Sigmoid colon (tissue), 7 donors: ENCODE measurements around the gene MPPED1. TPM values are rescaled to one million over a fixed set of nuclear protein-coding genes. Genes with fewer than 3 reads are reported as not detected.

Experiments used
- DNase-seq: peaks from one replicate; pipeline ENCODE4 v3.0.0-alpha.2; 2019
- H3K27ac ChIP-seq, 4 donors: fragments of 200-600 bp; sonication (generic); one replicate each; pipeline ENCODE4 v1.5.1; 2016 to 2019; ENCODE audit warnings: mild to moderate bottlenecking in 1 of 4
- H3K27me3 ChIP-seq, 3 donors: fragments of 200-600 bp; sonication (generic); one replicate each; pipeline ENCODE4 v1.5.1; 2019; ENCODE audit warnings: mild to moderate bottlenecking in 1 of 3
- H3K36me3 ChIP-seq, 4 donors: fragments of 200-600 bp; sonication (generic); one replicate each; pipeline ENCODE4 v1.5.1; 2016 to 2019
- H3K4me1 ChIP-seq, 4 donors: fragments of 200-600 bp; sonication (generic); one replicate each; pipeline ENCODE4 v1.5.1; 2017 to 2019
- H3K4me3 ChIP-seq, 4 donors: fragments of 200-600 bp; sonication (generic); one replicate each; pipeline ENCODE4 v1.5.1; 2017 to 2019; ENCODE audit warnings: mild to moderate bottlenecking in 2 of 4, moderate library complexity in 1 of 4
- H3K9me3 ChIP-seq, 4 donors: fragments of 200-600 bp in 3 of 4; sonication (generic) in 3 of 4; one replicate each; pipeline versions ENCODE4 v1.5.1 to v1.6.1; 2013 to 2019
- EP300 ChIP-seq, 4 donors: sonication (generic); formaldehyde crosslinking; IDR thresholded peaks; one replicate each; pipeline ENCODE4 v1.6.1; 2017; ENCODE audit warnings: antibody characterized with exemption in 4 of 4
- POLR2A ChIP-seq, 2 donors: fragments of 450-650 bp; IDR thresholded peaks; one replicate each; pipeline ENCODE4 v1.6.1; 2016; ENCODE audit warnings: antibody characterized with exemption in 2 of 2, mild to moderate bottlenecking in 2 of 2, moderate library complexity in 2 of 2
- POLR2AphosphoS5 ChIP-seq, 4 donors: sonication (generic); formaldehyde crosslinking; IDR thresholded peaks; one replicate each; pipeline ENCODE4 v1.6.1; 2017; ENCODE audit warnings: antibody characterized with exemption in 4 of 4
- WGBS, 2 donors: extraction: QIAGEN DNeasy Blood & Tissue Kit; methylation state at CpG; one replicate each; pipeline ENCODE4 v1.1.7; 2013; 5-methylcytosine and 5-hydroxymethylcytosine counted together
- intact Hi-C: fragments of 100-400 bp; cut with DNase I; formaldehyde crosslinking; loops from one replicate; pipeline ENCODE4 v1.15.1; 2023
- polyA plus RNA-seq, 3 donors: library from polyadenylated mRNA; stranded (reverse); fragments of 200-250 nt; gene quantifications; one replicate each; pipeline ENCODE4 v1.2.3, GENCODE V29; 2013
- total RNA-seq, 4 donors: library from RNA; depleted of rRNA; stranded (reverse); fragments of >200 nt; gene quantifications; one replicate each; pipeline ENCODE4 v1.1.0, GENCODE V29; 2016
- TF ChIP-seq, protein P1 (sequence below), 4 experiments: fragments of 450-650 bp in 3 of 4; fragments of 200-600 bp in 1 of 4; IDR thresholded peaks; one replicate each; pipeline ENCODE4 v1.5.1; 2016 to 2019; ENCODE audit warnings: antibody characterized with exemption in 4 of 4, mild to moderate bottlenecking in 3 of 4, moderate library complexity in 2 of 4
- donor health status: healthy with polysubstance abuse.
- donor health status: Bipolar disorder and iron deficiency.
- donor health status: healthy.

Gene MPPED1
- total and polyA plus RNA-seq, 7 donors, result not detected

DNA sequence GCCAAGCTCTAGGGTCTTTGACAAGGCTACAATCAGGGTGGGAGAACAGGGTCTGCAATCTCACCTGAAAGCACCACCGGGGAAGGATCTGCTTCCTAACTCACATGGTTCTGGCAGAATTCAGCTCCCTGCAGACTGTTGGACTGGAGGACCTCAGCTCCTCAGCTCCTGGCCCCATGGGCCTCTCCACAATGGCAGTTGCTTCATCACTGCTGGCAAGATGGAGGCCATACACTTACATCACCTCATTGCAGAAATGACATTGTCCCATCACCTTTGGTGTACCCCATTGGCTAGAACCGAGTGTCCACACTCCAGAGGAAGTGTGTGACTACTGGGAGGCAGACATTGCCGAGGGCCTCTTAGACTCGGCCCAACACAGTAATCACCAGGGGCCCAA is 20.9 kb upstream of the MPPED1 start:
- Histone ChIP-seq H3K27ac (no peak overlapping the region), H3K27me3 (peaks cover 0 to 19% (median 15%) of the 10 kb centered on the region in 3 donors), H3K4me1 (peaks cover 0 to 2% (median 1%) of the 10 kb centered on the region in 4 donors), H3K9me3 (peaks cover 0 to 3% (median 0%) of the 10 kb centered on the region in 4 donors), H3K36me3 (no peaks in the 10 kb centered on the region), H3K4me3 (no peak overlapping the region)
- TF ChIP-seq POLR2A (IDR thresholded peaks at IDR 0.05), result no peak
- TF ChIP-seq, protein P1, sequence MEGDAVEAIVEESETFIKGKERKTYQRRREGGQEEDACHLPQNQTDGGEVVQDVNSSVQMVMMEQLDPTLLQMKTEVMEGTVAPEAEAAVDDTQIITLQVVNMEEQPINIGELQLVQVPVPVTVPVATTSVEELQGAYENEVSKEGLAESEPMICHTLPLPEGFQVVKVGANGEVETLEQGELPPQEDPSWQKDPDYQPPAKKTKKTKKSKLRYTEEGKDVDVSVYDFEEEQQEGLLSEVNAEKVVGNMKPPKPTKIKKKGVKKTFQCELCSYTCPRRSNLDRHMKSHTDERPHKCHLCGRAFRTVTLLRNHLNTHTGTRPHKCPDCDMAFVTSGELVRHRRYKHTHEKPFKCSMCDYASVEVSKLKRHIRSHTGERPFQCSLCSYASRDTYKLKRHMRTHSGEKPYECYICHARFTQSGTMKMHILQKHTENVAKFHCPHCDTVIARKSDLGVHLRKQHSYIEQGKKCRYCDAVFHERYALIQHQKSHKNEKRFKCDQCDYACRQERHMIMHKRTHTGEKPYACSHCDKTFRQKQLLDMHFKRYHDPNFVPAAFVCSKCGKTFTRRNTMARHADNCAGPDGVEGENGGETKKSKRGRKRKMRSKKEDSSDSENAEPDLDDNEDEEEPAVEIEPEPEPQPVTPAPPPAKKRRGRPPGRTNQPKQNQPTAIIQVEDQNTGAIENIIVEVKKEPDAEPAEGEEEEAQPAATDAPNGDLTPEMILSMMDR (IDR thresholded peaks at IDR 0.05), result no peak
- no peak for TF ChIP-seq EP300 (IDR thresholded peaks at IDR 0.05)
- TF ChIP-seq POLR2AphosphoS5 (IDR thresholded peaks at IDR 0.05), result no peak
- 64 to 77% methylated on average over 4 of the region's 4 CpGs for WGBS, 2 donors
- intact Hi-C loops, result no loop called here
- no peak for DNase-seq

DNA sequence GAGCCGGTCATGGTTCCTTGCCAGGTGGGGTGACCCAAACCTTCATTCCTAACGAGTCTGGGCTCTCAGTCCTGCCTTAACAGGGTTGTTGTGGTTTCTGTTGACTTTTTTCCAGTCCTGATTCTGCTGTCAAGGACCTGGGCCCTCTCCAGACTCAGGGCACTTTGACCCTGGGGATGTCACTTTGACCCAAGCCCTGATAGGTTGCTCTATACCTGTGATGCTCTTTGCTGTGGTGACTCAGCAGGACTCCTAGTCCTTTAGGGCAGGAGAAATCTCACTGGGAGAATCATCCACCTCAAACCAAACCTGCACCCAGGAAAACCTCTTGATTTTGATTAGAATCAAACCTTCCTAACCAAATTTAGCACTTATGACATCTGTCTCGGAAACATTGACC is 20.5 kb upstream of the MPPED1 start:
- no peaks in the 10 kb centered on the region for H3K36me3 ChIP-seq
- DNase-seq, result no peak
- intact Hi-C loops, result no loop called here
- H3K4me1 ChIP-seq, result no peaks in the 10 kb centered on the region
- no peak overlapping the region for H3K27ac ChIP-seq
- 63 to 79% methylated on average over 3 of the region's 3 CpGs for WGBS, 2 donors
- H3K27me3 ChIP-seq, result peaks cover 0 to 19% (median 15%) of the 10 kb centered on the region in 3 donors
- TF ChIP-seq POLR2A (IDR thresholded peaks at IDR 0.05) (no peak), POLR2AphosphoS5 (IDR thresholded peaks at IDR 0.05) (no peak), EP300 (IDR thresholded peaks at IDR 0.05) (no peak)
- TF ChIP-seq, protein P1 (IDR thresholded peaks at IDR 0.05), result no peak
- H3K4me3 ChIP-seq, result no peak overlapping the region
- peaks cover 0 to 3% (median 0%) of the 10 kb centered on the region in 4 donors for H3K9me3 ChIP-seq

DNA sequence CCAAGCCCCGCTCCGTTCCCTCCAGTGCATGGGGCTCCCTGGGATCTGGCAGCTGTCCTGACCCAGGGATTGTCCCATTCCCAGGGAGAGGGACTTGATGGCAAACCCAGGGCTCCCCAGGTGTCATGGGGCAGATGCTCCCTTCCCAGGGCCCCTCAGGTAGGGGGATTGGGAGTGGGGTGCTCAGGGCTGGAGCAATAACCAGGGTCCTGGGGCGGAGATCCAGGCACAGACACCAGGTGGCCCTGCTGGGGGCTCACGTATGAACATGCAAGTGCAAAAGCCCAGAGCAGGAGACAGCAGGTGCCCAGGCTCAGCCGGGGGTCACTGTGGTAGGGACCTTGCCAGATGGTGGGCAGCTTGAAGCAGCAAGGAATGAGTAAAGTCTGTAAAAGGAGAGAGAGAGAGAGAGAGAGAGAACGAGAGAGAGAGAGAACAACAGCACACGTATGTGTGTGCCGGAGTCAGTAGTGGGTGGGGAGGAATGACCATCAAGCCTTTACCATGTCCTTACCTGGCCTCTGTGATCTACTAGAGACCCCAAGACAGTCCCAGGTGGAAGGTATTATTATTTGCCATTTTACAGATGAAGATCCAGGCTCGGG is 19.3 kb upstream of the MPPED1 start:
- TF ChIP-seq, protein P1 (IDR thresholded peaks at IDR 0.05), result no peak
- no peak for TF ChIP-seq POLR2A (IDR thresholded peaks at IDR 0.05)
- TF ChIP-seq POLR2AphosphoS5 (IDR thresholded peaks at IDR 0.05), result no peak
- no peak for TF ChIP-seq EP300 (IDR thresholded peaks at IDR 0.05)
- no peaks in the 10 kb centered on the region for H3K36me3 ChIP-seq
- no peak overlapping the region for H3K27ac ChIP-seq
- H3K9me3 ChIP-seq, result peaks cover 0 to 3% (median 0%) of the 10 kb centered on the region in 4 donors
- H3K27me3 ChIP-seq, result peaks cover 0 to 15% (median 5%) of the 10 kb centered on the region in 3 donors
- no peak overlapping the region for H3K4me3 ChIP-seq
- intact Hi-C loops, result no loop called here
- WGBS, 2 donors, result 79 to 90% methylated on average over 9 of the region's 9 CpGs
- DNase-seq, result no peak
- H3K4me1 ChIP-seq, result no peaks in the 10 kb centered on the region

DNA sequence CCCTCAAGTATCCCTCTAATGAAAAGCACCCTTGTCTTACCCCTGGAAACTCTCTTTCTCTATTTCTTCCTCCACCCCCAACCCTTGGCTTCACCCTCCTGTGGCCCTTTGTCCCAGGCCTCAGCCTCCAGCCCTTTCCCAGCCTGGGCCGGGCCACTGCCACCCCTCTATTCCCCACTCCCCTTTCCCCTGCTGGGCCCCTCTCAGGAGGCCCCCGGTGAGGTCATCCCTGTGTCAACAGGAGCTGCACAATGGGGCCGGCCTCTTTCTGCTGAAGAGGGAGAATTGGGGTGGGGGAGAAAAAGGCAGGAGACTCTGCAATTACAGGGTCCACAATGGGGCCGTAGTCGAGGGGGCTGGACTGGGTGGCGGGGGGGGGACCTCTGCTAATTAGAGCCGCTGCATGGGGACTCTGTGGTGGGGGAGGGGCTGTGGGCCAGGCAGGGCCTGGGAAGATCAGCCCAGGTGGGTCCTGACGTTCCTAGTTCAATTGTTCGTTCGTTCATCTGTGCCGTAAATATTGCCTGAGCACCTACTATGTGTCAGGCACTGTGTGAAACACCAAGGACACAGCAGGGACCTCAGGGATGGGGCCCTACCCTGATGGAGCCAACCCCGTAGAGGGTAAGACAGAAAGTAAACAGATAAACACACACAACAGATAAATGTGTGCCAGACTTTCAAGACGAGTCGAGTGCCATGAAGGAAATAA is 18.5 kb upstream of the MPPED1 start:
- no peaks in the 10 kb centered on the region for H3K36me3 ChIP-seq
- no peak for DNase-seq
- H3K4me3 ChIP-seq, result no peak overlapping the region
- peaks cover 0 to 11% (median 0%) of the 10 kb centered on the region in 3 donors for H3K27me3 ChIP-seq
- WGBS, 2 donors, result 27 to 60% methylated on average over 14 of the region's 14 CpGs
- intact Hi-C loops, result no loop called here
- H3K4me1 ChIP-seq, result no peaks in the 10 kb centered on the region
- H3K27ac ChIP-seq, result no peak overlapping the region
- TF ChIP-seq, protein P1 (IDR thresholded peaks at IDR 0.05), result no peak
- TF ChIP-seq POLR2AphosphoS5 (IDR thresholded peaks at IDR 0.05) (no peak), POLR2A (IDR thresholded peaks at IDR 0.05) (no peak), EP300 (IDR thresholded peaks at IDR 0.05) (no peak)
- peaks cover 0 to 3% (median 0%) of the 10 kb centered on the region in 4 donors for H3K9me3 ChIP-seq
